ENCODE data around the gene CHIC1. TPM values are rescaled to one million over a fixed set of nuclear protein-coding genes. Genes with fewer than 3 reads are reported as not detected.
"Not testable (repeated sequence)": the region's sequence is repeated elsewhere in the genome, so short reads cannot be mapped to it uniquely, and the experiment has no call there.

CHIC1 gene
- total and polyA plus RNA-seq, 2 donors (not counting 1 experiment from before 2014, with no cell fraction given): 6.6 to 18.8 TPM

- H3K27me3 Mint-ChIP-seq: no peaks in the 10 kb centered on the region
- no peak overlapping the region for H3K4me2 ChIP-seq (replicated peaks; ENCODE audit: low read depth, low read length, poor library complexity, severe bottlenecking)
- no peak overlapping the region for H3K27ac Mint-ChIP-seq
- no peak overlapping the region for H3K27ac ChIP-seq (ENCODE audit: low read length in 2 of 2)
- H3K4me1 ChIP-seq (ENCODE audit: control insufficient read depth in 2 of 2, insufficient read depth in 2 of 2, low read length in 2 of 2): no peaks in the 10 kb centered on the region
- WGBS (ENCODE audit: insufficient coverage): no CpG with 5 or more reads among the region's 3 CpGs
- no peaks in the 10 kb centered on the region for H4K20me1 ChIP-seq (ENCODE audit: control insufficient read depth, insufficient read depth, low read length, poor library complexity, severe bottlenecking)
- H3K36me3 ChIP-seq (replicated peaks in 1 of 2; ENCODE audit: control extremely low read depth in 1 of 2, control insufficient read depth in 1 of 2, extremely low read depth in 1 of 2, insufficient read depth in 2 of 2, low read length in 1 of 2): no peaks in the 10 kb centered on the region
- DNase-seq (no peak), ATAC-seq (ENCODE audit: low read depth) (no peak)
- no peaks in the 10 kb centered on the region for H3K9me3 Mint-ChIP-seq (ENCODE audit: insufficient read depth)
- no peak overlapping the region for H3K9ac ChIP-seq (ENCODE audit: low read length)
- POLR2A ChIA-PET: no interaction called here
- no peak for TF ChIP-seq CTCF (IDR thresholded peaks at IDR 0.05)
- TF ChIP-seq EZH2 (IDR thresholded peaks at IDR 0.05; ENCODE audit: borderline replicate concordance, insufficient read depth, low read depth, low read length, poor library complexity, severe bottlenecking): no peak
- H3K27me3 ChIP-seq (replicated peaks in 1 of 4; ENCODE audit: control extremely low read depth in 1 of 4, control insufficient read depth in 3 of 4, insufficient read depth in 4 of 4, low read length in 3 of 4): no peaks in the 10 kb centered on the region
- intact Hi-C loops (cut with micrococcal nuclease): no loop called here
- no peaks in the 10 kb centered on the region for H3K79me2 ChIP-seq (ENCODE audit: control insufficient read depth, insufficient read depth, low read length)
- H2AFZ ChIP-seq (ENCODE audit: insufficient read depth, low read depth, low read length, poor library complexity, severe bottlenecking): no peak overlapping the region
- H3K4me1 Mint-ChIP-seq: no peaks in the 10 kb centered on the region
- H3K9me3 ChIP-seq (ENCODE audit: control extremely low read depth in 1 of 3, control insufficient read depth in 2 of 3, insufficient read depth in 1 of 3, low read length in 2 of 3): no peaks in the 10 kb centered on the region
- CTCF ChIA-PET: no interaction called here
- H3K4me3 Mint-ChIP-seq: no peak overlapping the region
- no peak overlapping the region for H3K4me3 ChIP-seq (ENCODE audit: control extremely low read depth in 1 of 5, extremely low read depth in 1 of 5, insufficient read depth in 1 of 5, low read depth in 2 of 5, low read length in 4 of 5)
Measured at GRCh38 chrX:73683236-73683859, 120.4 kb downstream of the CHIC1 start.

- ATAC-seq (ENCODE audit: low read depth); CTCF ChIA-PET; H3K27me3 ChIP-seq (replicated peaks in 1 of 4; ENCODE audit: control extremely low read depth in 1 of 4, control insufficient read depth in 3 of 4, insufficient read depth in 4 of 4, low read length in 3 of 4); H3K27me3 Mint-ChIP-seq; H3K9me3 Mint-ChIP-seq (ENCODE audit: insufficient read depth); H3K79me2 ChIP-seq (ENCODE audit: control insufficient read depth, insufficient read depth, low read length); H2AFZ ChIP-seq (ENCODE audit: insufficient read depth, low read depth, low read length, poor library complexity, severe bottlenecking); H4K20me1 ChIP-seq (ENCODE audit: control insufficient read depth, insufficient read depth, low read length, poor library complexity, severe bottlenecking); H3K4me1 ChIP-seq (ENCODE audit: control insufficient read depth in 2 of 2, insufficient read depth in 2 of 2, low read length in 2 of 2); H3K9ac ChIP-seq (ENCODE audit: low read length); DNase-seq; intact Hi-C loops (cut with micrococcal nuclease); H3K27ac Mint-ChIP-seq; H3K4me2 ChIP-seq (replicated peaks; ENCODE audit: low read depth, low read length, poor library complexity, severe bottlenecking); H3K4me3 ChIP-seq (ENCODE audit: control extremely low read depth in 1 of 5, extremely low read depth in 1 of 5, insufficient read depth in 1 of 5, low read depth in 2 of 5, low read length in 4 of 5); H3K36me3 ChIP-seq (replicated peaks in 1 of 2; ENCODE audit: control extremely low read depth in 1 of 2, control insufficient read depth in 1 of 2, extremely low read depth in 1 of 2, insufficient read depth in 2 of 2, low read length in 1 of 2); H3K27ac ChIP-seq (ENCODE audit: low read length in 2 of 2); POLR2A ChIA-PET; H3K9me3 ChIP-seq (ENCODE audit: control extremely low read depth in 1 of 3, control insufficient read depth in 2 of 3, insufficient read depth in 1 of 3, low read length in 2 of 3); H3K4me3 Mint-ChIP-seq; H3K4me1 Mint-ChIP-seq: not testable (repeated sequence)
- WGBS (ENCODE audit: insufficient coverage): no CpG with 5 or more reads among the region's 1 CpG
Measured at GRCh38 chrX:73707014-73707413, 144.0 kb downstream of the CHIC1 start.

Data from B cell (primary cell).